NB4 (cell line): Measurements from ENCODE around the gene CPSF7.

Source experiments
- DNase-seq: peaks from one replicate; pipeline ENCODE4 v3.0.0; 2010; ENCODE audit warnings: low read depth
- H3K4me3 ChIP-seq: one replicate; pipeline ENCODE4 v1.5.1; 2011; ENCODE audit warnings: mild to moderate bottlenecking, low read depth, low read length, moderate library complexity
- CTCF ChIP-seq: IDR thresholded peaks from one replicate; pipeline ENCODE4 v1.5.1; 2012; ENCODE audit warnings: low read depth, low read length
- MAX ChIP-seq: IDR thresholded peaks from 2 replicates; pipeline ENCODE4 v1.6.1; 2011; ENCODE audit warnings: low read depth, low read length
- MYC ChIP-seq: IDR thresholded peaks from 2 replicates; pipeline ENCODE4 v1.6.1; 2011; ENCODE audit warnings: low read depth, low read length
- POLR2A ChIP-seq: IDR thresholded peaks from 2 replicates; pipeline ENCODE4 v1.6.1; 2011; ENCODE audit warnings: mild to moderate bottlenecking; ENCODE audit not compliant: insufficient read length; ENCODE audit errors: extremely low read depth

The CPSF7 gene

DNA sequence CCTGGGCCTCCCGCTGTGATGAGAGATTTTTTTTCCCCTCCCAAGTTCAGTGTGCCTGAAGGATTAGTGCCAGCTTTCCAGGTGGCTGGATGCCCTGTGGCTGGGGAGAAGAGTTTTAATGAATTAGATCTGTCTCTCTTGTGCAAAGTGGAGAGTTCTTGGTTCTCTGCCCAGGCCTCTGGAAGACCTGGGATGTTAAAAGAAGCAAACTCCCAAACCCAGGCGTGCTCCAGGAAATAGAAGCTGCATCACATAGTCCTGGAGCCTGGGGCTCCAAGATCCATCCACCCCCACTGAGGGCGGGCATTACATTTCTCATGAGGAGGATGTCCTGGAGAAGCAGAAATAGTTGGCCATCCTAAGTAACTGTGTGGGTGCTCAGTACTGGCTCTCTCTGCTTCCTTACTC is 30.7 kb upstream of the CPSF7 start:
- DNase-seq, result no peak
- no peak overlapping the region for H3K4me3 ChIP-seq
- TF ChIP-seq MAX (no peak), MYC (no peak), POLR2A (no peak), CTCF (no peak)

- no peak for TF ChIP-seq POLR2A
- TF ChIP-seq MYC, result no peak
- TF ChIP-seq CTCF, result no peak
- no peak for TF ChIP-seq MAX
- H3K4me3 ChIP-seq, result no peak overlapping the region
- no peak for DNase-seq
Observed at GRCh38 chr11:61454520-61454919, 24.7 kb upstream of the CPSF7 start.

DNA sequence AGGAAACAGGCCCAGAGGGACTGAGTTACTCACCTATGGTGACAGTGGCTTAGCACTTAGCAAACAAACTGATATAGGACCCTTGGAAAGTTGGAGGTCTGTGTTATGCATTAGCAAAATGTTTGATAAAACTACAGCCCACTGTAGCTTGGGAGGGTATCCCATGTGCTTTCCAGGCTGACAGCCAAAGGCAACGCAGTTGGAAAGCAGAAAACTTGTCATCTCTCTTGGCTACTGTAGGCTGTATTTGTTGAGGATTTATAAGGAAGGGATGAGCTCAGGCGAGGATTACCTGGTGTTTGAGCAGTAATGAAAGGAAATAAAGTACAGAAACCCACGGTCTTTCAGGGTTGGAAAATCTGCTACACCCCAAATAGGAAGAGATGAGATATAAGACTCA is 23.9 kb upstream of the CPSF7 start:
- H3K4me3 ChIP-seq, result no peak overlapping the region
- no peak for TF ChIP-seq MYC
- TF ChIP-seq MAX, result no peak
- no peak for TF ChIP-seq POLR2A
- no peak for TF ChIP-seq CTCF
- no peak for DNase-seq

GRCh38 chr11:61452825-61453224 is 23.1 kb upstream of the CPSF7 start:
- H3K4me3 ChIP-seq, result no peak overlapping the region
- DNase-seq, result no peak
- TF ChIP-seq POLR2A, result no peak
- TF ChIP-seq MAX, result no peak
- no peak for TF ChIP-seq CTCF
- TF ChIP-seq MYC, result no peak

GRCh38 chr11:61448552-61448927 is 18.8 kb upstream of the CPSF7 start:
- no peak overlapping the region for H3K4me3 ChIP-seq
- TF ChIP-seq CTCF (no peak), MYC (no peak), POLR2A (no peak), MAX (no peak)
- no peak for DNase-seq
